Measurements from ENCODE around the gene DDX39B.
"Not testable (repeated sequence)": the region's sequence is repeated elsewhere in the genome, so short reads cannot be mapped to it uniquely, and the experiment has no call there.

The DDX39B gene

GRCh38 chr6:31528821-31529328 lies 12.9 kb downstream of the DDX39B start, which contains the start of gene MCCD1:
Gene MCCD1 (plus strand): TSS chr6:31528962. CDS start chr6:31529015, 53 bp downstream.
- no peak for DNase-seq (ENCODE audit: low read depth)

DNA sequence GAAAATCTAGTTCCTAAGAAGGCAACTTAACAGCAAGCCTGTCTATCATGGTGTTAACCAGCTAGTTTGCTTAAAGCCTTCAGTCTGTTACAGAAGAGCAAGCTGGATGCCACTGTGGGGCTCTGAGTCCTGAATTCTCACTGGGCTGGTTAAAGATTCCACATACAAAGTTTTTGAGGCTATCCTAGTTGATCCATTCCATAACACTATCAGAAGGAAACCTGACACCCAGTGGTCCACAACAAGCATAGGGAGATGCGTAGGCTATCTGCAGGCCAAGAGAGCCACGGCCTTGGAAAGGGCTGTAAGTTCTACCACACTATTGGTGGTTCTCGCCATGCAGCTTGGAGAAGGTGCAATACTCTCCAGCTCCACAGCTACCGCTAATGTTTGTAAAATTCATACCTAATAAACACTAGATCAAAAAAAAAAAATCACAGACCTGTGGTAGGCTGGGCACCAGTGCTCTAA lies 13.5 kb downstream of the DDX39B start:
- no peak for DNase-seq (ENCODE audit: low read depth)

- no peak for DNase-seq (ENCODE audit: low read depth)
Observed at GRCh38 chr6:31525932-31526591, 15.7 kb downstream of the DDX39B start.

DNA sequence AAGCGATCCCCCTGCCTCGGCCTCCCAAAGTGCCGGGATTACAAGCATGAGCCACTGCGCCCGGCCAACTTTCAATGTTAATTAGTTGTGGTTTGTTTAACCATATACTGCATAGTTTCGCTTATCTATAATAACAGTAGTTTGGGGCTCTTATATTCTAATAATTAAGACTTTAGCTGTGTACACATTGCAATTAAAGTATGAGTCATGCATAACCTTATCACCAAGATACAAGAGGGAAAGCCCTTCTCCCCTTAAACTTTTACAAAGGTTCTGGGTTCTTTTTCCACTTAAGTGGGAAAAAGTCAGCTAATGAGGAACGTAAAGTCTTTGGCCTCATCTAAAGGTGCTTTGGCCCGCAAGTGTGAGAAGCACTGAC lies 16.3 kb downstream of the DDX39B start:
- DNase-seq (ENCODE audit: low read depth) = no peak

DNA sequence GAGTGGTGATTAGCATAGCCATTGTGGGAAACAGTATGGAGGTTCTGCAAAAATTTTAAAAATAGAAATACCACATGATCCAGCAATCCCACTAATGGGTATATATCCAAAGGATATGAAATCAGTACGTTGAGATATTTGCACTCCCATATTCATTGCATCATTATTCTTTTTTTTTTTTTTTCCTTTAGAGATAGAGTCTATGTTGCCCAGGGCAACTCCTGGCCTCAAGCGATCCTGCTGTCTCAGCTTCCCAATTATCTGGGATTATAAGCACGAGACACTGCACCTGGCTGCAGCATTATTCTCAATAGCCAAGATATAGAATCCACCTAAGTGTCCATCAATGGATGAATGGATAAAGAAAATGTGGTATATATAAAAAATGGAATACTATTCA lies 20.0 kb downstream of the DDX39B start:
- DNase-seq (ENCODE audit: low read depth) = no peak

DNA sequence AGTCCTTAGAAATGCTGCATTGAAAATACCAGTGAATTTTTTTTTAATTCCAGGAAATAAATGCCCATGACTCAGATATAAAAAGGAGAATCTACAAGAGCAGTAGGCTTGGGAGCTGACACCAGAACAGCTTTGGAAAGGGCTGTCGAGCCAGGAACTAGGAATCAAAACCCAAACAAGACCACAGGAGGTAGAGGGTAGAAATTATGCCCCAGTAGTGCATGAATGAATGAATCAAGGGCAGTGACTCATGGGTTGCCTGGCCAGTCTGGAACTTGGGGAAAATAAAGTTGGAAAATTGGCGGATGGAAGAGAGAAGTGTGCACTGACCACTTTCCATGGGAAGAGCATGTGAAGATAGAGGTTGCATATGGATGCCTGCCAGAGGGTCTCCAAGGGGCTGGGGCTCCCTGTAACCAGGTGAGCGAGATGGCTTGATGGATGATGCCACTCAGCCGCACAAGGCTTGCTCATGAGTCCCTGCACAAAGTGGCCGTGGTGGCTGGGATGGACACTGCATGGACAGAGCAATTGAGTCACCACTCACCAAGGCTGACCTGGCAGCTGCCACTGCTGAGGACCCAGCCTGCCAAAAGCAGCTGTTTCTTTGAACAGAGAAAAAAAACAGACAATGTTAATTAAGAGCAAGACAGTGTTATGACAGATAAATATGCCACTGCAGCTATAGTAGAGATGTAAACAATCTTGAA lies 28.2 kb downstream of the DDX39B start:
- DNase-seq (ENCODE audit: low read depth) = peak; percentile 43

DNA sequence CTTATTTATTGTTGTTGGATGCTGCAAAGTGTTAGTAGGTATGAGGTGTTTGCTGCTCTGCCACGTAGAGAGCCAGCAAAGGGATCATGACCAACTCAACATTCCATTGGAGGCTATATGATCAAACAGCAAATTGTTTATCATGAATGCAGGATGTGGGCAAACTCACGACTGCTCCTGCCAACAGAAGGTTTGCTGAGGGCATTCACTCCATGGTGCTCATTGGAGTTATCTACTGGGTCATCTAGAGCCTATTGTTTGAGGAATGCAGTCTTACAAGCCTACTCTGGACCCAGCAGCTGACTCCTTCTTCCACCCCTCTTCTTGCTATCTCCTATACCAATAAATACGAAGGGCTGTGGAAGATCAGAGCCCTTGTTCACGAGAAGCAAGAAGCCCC lies 31.8 kb downstream of the DDX39B start:
- no peak for DNase-seq (ENCODE audit: low read depth)

- DNase-seq (ENCODE audit: low read depth) = not testable (repeated sequence)
Observed at GRCh38 chr6:31509036-31509435, 32.8 kb downstream of the DDX39B start.

DNA sequence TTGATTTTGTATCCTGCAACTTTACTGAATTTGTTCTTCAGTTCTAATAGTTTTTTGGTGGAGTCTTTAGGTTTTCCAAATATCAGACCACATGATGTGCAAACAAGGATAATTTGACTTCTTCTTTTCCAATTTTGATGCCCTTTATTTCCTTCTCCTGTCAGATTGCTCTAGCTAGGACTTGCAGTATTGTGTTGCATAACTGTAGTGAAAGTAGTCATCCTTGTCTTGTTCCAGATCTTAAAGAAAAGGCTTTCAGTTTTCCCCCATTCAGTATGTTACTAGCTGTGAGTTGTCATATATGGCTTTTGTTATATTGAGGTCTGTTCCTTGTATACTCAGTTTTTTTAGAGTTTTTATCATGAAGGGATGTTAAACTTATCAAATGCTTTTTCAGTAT lies 39.2 kb downstream of the DDX39B start:
- DNase-seq (ENCODE audit: low read depth) = no peak

DNA sequence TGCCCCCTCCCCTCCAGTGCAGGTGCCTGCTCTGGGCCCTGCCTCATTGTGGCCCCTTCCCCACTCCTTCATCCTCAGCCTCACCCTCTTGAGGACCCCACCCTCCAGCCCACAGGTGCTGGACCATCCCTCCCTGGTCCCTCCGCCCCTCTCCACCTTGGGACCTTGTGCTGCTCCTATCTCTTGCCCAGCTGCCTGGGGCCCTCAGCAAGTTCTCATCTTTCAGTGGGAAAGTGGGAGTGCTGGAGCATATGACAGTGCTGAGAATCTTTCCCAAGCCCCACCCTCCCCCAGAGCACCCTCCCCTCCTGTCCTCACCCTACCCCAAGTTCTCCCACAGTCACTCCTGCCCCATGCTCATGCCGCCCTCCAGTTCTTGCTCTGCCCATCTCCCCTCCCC lies 42.2 kb downstream of the DDX39B start:
- DNase-seq (ENCODE audit: low read depth) = not testable (repeated sequence)

DNA sequence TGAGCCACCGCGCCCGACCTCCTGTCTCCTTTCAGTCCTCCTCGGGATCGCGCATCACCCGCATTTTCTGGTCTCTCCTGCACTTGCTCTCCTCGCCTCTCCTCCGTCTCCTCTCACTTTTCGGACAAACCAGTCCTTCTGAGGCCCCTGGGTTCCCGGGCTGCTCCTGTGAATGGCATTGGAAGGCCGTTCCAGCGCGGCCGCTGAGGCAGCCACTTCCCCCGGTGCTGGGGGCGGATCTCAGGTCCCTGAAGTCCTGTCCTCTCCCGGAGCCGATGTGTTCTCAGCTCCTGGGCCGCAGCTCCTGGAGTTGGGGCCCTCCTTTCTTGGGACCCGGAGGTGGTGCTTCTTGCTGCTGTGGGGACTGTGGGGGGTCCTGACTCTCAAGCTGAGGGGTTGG lies 43.1 kb downstream of the DDX39B start:
- DNase-seq (ENCODE audit: low read depth) = no peak

- peak; percentile 63 for DNase-seq (ENCODE audit: low read depth)
Observed at GRCh38 chr6:31497531-31498476, 44.0 kb downstream of the DDX39B start, which contains the start of gene MICB. Gene MICB (plus strand): TSS chr6:31498145. CDS start chr6:31498194, 49 bp downstream.

DNA sequence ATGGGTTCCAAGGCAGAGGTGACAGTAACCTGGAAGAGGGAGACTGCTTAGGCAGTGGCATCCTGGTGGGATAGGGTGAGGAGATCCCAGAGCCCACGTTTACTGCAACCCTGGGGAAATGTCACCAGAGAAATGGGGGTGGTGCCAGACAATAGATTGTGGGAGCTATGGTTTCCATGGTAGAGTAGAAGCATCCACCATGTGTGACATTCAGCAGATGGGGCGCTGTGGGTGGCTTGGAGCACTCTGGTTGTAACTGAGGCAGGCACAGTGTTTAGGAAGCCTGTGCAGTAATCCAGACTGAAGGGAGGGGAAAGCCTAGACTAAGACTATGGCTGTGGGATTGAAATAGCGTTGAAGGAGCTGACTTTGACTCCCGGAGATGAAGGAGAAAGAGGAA lies 45.0 kb downstream of the DDX39B start:
- DNase-seq (ENCODE audit: low read depth) = not testable (repeated sequence)

- no peak for DNase-seq (ENCODE audit: low read depth)
Observed at GRCh38 chr6:31495580-31495979, 46.2 kb downstream of the DDX39B start.

DNA sequence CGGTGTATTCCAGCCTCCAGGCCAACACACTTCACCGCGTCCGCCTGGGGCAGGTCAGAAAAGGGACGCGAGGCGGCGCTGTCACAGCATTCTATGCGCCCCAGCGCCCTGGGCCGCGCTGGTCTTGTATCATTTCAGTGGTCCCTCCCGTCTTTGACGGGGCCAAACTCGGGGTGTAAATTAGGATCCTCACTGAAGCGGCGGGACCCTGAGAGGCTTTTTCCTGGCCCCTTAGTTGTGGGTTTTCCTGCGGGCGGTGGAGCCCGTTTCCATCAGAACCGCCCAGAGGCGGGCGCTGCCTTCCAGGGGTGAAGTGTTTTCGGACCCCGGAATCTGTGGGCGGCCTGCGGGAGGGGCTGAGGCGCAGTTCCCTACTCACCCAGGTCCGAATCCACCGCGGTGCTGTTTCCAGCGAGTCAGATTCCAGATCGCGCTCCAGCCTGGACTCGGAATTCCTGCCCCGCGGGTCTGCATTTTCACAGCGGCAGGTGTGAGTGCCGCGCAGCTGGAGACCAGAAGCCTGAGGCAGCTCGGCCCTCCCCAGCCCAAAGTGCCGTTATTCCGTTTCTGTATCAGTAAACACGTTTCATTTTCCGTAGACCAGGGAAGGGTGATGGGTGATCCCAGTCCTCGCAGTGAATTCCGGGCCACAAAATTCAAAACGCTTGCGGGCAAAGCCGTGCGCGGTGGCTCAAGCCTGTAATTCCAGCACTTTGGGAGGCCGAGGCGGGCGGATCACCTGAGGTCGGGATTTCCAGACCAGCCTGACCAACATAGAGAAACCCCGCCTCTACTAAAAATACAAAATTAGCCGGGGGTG lies 47.7 kb downstream of the DDX39B start:
- peak; percentile 63 for DNase-seq (ENCODE audit: low read depth)

DNA sequence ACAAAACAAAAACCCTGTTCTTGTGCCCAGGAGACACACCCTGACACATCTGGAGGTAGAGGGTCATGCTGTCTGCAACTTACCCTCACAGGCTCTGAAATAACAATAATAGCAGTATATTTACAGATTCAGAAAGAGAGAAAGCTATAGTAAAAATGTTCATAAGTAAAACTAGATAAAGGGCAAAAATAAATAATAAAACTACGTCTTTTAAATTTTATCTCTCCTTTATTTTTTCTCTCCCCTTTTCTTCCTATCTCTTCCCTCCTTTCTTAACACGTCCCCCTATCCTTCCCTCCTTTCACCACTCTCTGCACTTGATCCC lies 48.3 kb downstream of the DDX39B start:
- DNase-seq (ENCODE audit: low read depth) = not testable (repeated sequence)

GRCh38 chr6:31490115-31490873 lies 51.5 kb downstream of the DDX39B start:
- no peak for DNase-seq (ENCODE audit: low read depth)

DNA sequence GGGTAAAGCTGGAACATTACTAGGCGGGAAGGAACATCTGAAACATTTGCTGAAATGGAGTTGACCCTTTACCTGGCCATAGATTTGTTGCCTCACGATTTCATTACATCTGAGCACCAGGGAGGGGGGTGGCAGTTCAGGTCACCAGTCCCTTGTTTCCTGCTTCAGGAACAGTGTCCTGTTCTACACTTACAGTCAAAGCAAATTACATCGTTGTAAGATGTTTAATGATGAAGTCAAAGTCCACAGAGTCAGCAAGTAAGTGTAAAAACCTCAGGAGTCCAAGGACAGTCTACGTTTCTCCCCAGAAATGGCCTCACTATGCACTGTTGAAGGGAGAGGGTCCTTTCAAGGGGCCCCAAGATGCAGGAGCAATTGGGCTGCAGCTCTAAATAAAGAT lies 52.7 kb downstream of the DDX39B start:
- no peak for DNase-seq (ENCODE audit: low read depth)

DNA sequence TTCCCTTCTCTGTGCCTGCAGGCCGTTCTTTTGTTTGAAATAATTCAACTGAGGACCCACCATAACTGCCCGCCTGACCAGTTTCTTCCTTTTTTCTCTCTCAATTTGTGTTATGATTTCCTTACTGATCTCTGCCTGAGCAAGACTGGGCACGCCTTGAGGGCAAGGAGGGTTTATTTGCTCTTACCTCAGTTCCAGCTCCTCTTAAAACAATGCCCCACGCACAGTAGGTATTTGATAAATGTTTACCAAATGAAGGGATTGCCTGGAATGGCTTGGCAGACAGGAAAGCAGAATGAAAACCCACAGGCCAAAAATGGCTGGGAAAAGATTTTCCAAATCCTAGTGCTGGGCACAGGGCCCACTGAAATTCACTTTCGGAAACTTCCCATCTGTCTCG lies 54.1 kb downstream of the DDX39B start:
- DNase-seq (ENCODE audit: low read depth) = not testable (repeated sequence)

GRCh38 chr6:31486065-31486837 lies 55.6 kb downstream of the DDX39B start:
- not testable (repeated sequence) for DNase-seq (ENCODE audit: low read depth)
